Esophagus muscularis mucosa (tissue), 4 donors: ENCODE data around the gene SPATA19. TPM values are rescaled to one million over a fixed set of nuclear protein-coding genes. Genes with fewer than 3 reads are reported as not detected.

Experiments used
- DNase-seq: peaks from one replicate; pipeline ENCODE4 v3.0.0-alpha.2; 2017; ENCODE audit errors: extremely low spot score
- H3K27ac ChIP-seq, 4 donors: fragments of 200-600 bp; sonication (generic); replicated peaks in 1 of 4; 1 replicate in 3 of 4; 2 replicates in 1 of 4; pipeline ENCODE4 v1.5.1; 2016 to 2019; ENCODE audit warnings: mild to moderate bottlenecking in 1 of 4
- H3K27me3 ChIP-seq, 4 donors: fragments of 200-600 bp; sonication (generic); one replicate each; pipeline versions ENCODE4 v1.5.1 to v1.6.0; 2016 to 2019
- H3K36me3 ChIP-seq, 4 donors: fragments of 200-600 bp; sonication (generic); one replicate each; pipeline ENCODE4 v1.5.1; 2016 to 2019
- H3K4me1 ChIP-seq, 4 donors: fragments of 200-600 bp; sonication (generic); one replicate each; pipeline ENCODE4 v1.5.1; 2016 to 2019
- H3K4me3 ChIP-seq, 4 donors: fragments of 200-600 bp; sonication (generic); 1 replicate in 2 of 4; 2 replicates in 2 of 4; pipeline ENCODE4 v1.5.1; 2016 to 2019; ENCODE audit warnings: mild to moderate bottlenecking in 4 of 4, moderate library complexity in 1 of 4
- H3K9me3 ChIP-seq, 4 donors: fragments of 200-600 bp; sonication (generic); 1 replicate in 3 of 4; 2 replicates in 1 of 4; pipeline ENCODE4 v1.5.1; 2016 to 2019
- CTCF ChIP-seq, 3 experiments: fragments of 200-600 bp in 2 of 3; fragments of 450-650 bp in 1 of 3; sonication (generic) in 2 of 3; IDR thresholded peaks; one replicate each; pipeline ENCODE4 v1.5.1; 2017 to 2019; ENCODE audit warnings: antibody characterized with exemption in 3 of 3, mild to moderate bottlenecking in 2 of 3, moderate library complexity in 1 of 3
- EP300 ChIP-seq: sonication (generic); formaldehyde crosslinking; IDR thresholded peaks from one replicate; pipeline ENCODE4 v1.6.1; 2017; ENCODE audit warnings: antibody characterized with exemption
- POLR2A ChIP-seq: fragments of 450-650 bp; IDR thresholded peaks from one replicate; pipeline ENCODE4 v1.6.1; 2017; ENCODE audit warnings: antibody characterized with exemption, moderate library complexity, mild to moderate bottlenecking, low read depth
- POLR2AphosphoS5 ChIP-seq, 2 donors: sonication (generic); formaldehyde crosslinking; IDR thresholded peaks; one replicate each; pipeline ENCODE4 v1.6.1; 2017; ENCODE audit warnings: antibody characterized with exemption in 2 of 2
- WGBS: methylation state at CpG from one replicate; pipeline ENCODE4 v1.1.5; 2018; 5-methylcytosine and 5-hydroxymethylcytosine counted together
- intact Hi-C: fragments of 100-400 bp; cut with DNase I; formaldehyde crosslinking; loops from one replicate; pipeline ENCODE4 v1.15.1; 2023
- total RNA-seq, 4 donors: library from RNA; depleted of rRNA; stranded (reverse); fragments of >200 nt; gene quantifications; one replicate each; pipeline versions ENCODE4 v1.1.0 to v1.2.1, GENCODE V29; 2016

Gene SPATA19
- total RNA-seq, 4 donors from 2014 or later: not detected

- intact Hi-C loops: no loop called here
- TF ChIP-seq POLR2AphosphoS5 (IDR thresholded peaks at IDR 0.05) (no peak), CTCF (IDR thresholded peaks at IDR 0.05) (no peak)
- 73% methylated on average over 7 of the region's 7 CpGs for WGBS
- DNase-seq: no peak
- Histone ChIP-seq H3K4me3 (no peak overlapping the region), H3K36me3 (no peaks in the 10 kb centered on the region), H3K4me1 (peaks cover 0 to 14% (median 12%) of the 10 kb centered on the region in 4 donors), H3K27ac (no peak overlapping the region), H3K9me3 (no peaks in the 10 kb centered on the region), H3K27me3 (peaks cover 0 to 70% (median 0%) of the 10 kb centered on the region in 4 donors)
Observed at GRCh38 chr11:133810766-133811165, 34.5 kb downstream of the SPATA19 start.

GRCh38 chr11:133809569-133810491, 35.5 kb downstream of the SPATA19 start:
- TF ChIP-seq CTCF (IDR thresholded peaks at IDR 0.05) (no peak), EP300 (no peak), POLR2A (no peak), POLR2AphosphoS5 (IDR thresholded peaks at IDR 0.05) (no peak)
- DNase-seq: no peak
- H3K4me1 ChIP-seq: peaks cover 0 to 14% (median 12%) of the 10 kb centered on the region in 4 donors
- no peaks in the 10 kb centered on the region for H3K9me3 ChIP-seq
- peaks cover 0 to 63% (median 0%) of the 10 kb centered on the region in 4 donors for H3K27me3 ChIP-seq
- no peaks in the 10 kb centered on the region for H3K36me3 ChIP-seq
- H3K27ac ChIP-seq: no peak overlapping the region
- intact Hi-C loops: no loop called here
- H3K4me3 ChIP-seq: peak overlapping the region in 2 of 4 donors; percentile 7 to 18
- WGBS: 39% methylated on average over 23 of the region's 23 CpGs

GRCh38 chr11:133808393-133809140, 36.7 kb downstream of the SPATA19 start:
- no peaks in the 10 kb centered on the region for H3K36me3 ChIP-seq
- H3K9me3 ChIP-seq: no peaks in the 10 kb centered on the region
- peaks cover 0 to 14% (median 12%) of the 10 kb centered on the region in 4 donors for H3K4me1 ChIP-seq
- H3K27me3 ChIP-seq: peaks cover 0 to 51% (median 0%) of the 10 kb centered on the region in 4 donors
- no peak overlapping the region for H3K4me3 ChIP-seq
- no peak for TF ChIP-seq CTCF (IDR thresholded peaks at IDR 0.05)
- TF ChIP-seq EP300: no peak
- TF ChIP-seq POLR2A: no peak
- TF ChIP-seq POLR2AphosphoS5 (IDR thresholded peaks at IDR 0.05): no peak
- H3K27ac ChIP-seq: no peak overlapping the region
- WGBS: 46% methylated on average over 13 of the region's 13 CpGs
- no peak for DNase-seq
- intact Hi-C loops: no loop called here

- no peak for DNase-seq
- WGBS: 41% methylated on average over 7 of the region's 7 CpGs
- H3K36me3 ChIP-seq: no peaks in the 10 kb centered on the region
- H3K9me3 ChIP-seq: no peaks in the 10 kb centered on the region
- no peak overlapping the region for H3K4me3 ChIP-seq
- H3K4me1 ChIP-seq: no peaks in the 10 kb centered on the region
- intact Hi-C loops: no loop called here
- H3K27me3 ChIP-seq: peaks cover 0 to 35% (median 0%) of the 10 kb centered on the region in 4 donors
- no peak overlapping the region for H3K27ac ChIP-seq
- TF ChIP-seq CTCF (IDR thresholded peaks at IDR 0.05) (no peak), POLR2A (no peak), POLR2AphosphoS5 (IDR thresholded peaks at IDR 0.05) (no peak), EP300 (no peak)
Observed at GRCh38 chr11:133803026-133803425, 42.3 kb downstream of the SPATA19 start.
